ENCODE results near the gene SOX14. TPM values are rescaled to one million over a fixed set of nuclear protein-coding genes. Genes with fewer than 3 reads are reported as not detected.

The SOX14 gene
- total and polyA plus RNA-seq, 2 donors (not counting 1 experiment from before 2014, with no cell fraction given), result not detected

GRCh38 chr3:137760341-137761098 lies 3.6 kb upstream of the SOX14 start:
- Histone ChIP-seq H3K9me3 (ENCODE audit: control extremely low read depth in 1 of 3, control insufficient read depth in 2 of 3, insufficient read depth in 1 of 3, low read length in 2 of 3) (peaks cover 0 to 42% (median 0%) of the 10 kb centered on the region in 3 donors), H3K79me2 (ENCODE audit: control insufficient read depth, insufficient read depth, low read length) (no peaks in the 10 kb centered on the region), H3K36me3 (replicated peaks in 1 of 2; ENCODE audit: control extremely low read depth in 1 of 2, control insufficient read depth in 1 of 2, extremely low read depth in 1 of 2, insufficient read depth in 2 of 2, low read length in 1 of 2) (no peaks in the 10 kb centered on the region), H3K27ac (ENCODE audit: low read length in 2 of 2) (no peak overlapping the region), H3K27me3 (replicated peaks in 1 of 4; ENCODE audit: control extremely low read depth in 1 of 4, control insufficient read depth in 3 of 4, insufficient read depth in 4 of 4, low read length in 3 of 4) (peaks cover 0 to 38% (median 12%) of the 10 kb centered on the region in 4 experiments), H3K4me1 (ENCODE audit: control insufficient read depth in 2 of 2, insufficient read depth in 2 of 2, low read length in 2 of 2) (no peaks in the 10 kb centered on the region), H2AFZ (ENCODE audit: insufficient read depth, low read depth, low read length, poor library complexity, severe bottlenecking) (no peak overlapping the region), H4K20me1 (ENCODE audit: control insufficient read depth, insufficient read depth, low read length, poor library complexity, severe bottlenecking) (no peaks in the 10 kb centered on the region), H3K4me3 (ENCODE audit: control extremely low read depth in 1 of 5, extremely low read depth in 1 of 5, insufficient read depth in 1 of 5, low read depth in 2 of 5, low read length in 4 of 5) (no peak overlapping the region), H3K4me2 (replicated peaks; ENCODE audit: low read depth, low read length, poor library complexity, severe bottlenecking) (no peak overlapping the region), H3K9ac (ENCODE audit: low read length) (no peak overlapping the region)
- intact Hi-C loops (cut with micrococcal nuclease), result no loop called here
- Mint-ChIP-seq H3K27ac (no peak overlapping the region), H3K27me3 (peaks cover 57% of the 10 kb centered on the region), H3K9me3 (ENCODE audit: insufficient read depth) (peaks cover 2% of the 10 kb centered on the region), H3K4me3 (no peak overlapping the region), H3K4me1 (peaks cover 1% of the 10 kb centered on the region)
- DNase-seq (no peak), ATAC-seq (ENCODE audit: low read depth) (no peak)
- TF ChIP-seq EZH2 (IDR thresholded peaks at IDR 0.05; ENCODE audit: borderline replicate concordance, insufficient read depth, low read depth, low read length, poor library complexity, severe bottlenecking), result no peak
- TF ChIP-seq, protein P1, sequence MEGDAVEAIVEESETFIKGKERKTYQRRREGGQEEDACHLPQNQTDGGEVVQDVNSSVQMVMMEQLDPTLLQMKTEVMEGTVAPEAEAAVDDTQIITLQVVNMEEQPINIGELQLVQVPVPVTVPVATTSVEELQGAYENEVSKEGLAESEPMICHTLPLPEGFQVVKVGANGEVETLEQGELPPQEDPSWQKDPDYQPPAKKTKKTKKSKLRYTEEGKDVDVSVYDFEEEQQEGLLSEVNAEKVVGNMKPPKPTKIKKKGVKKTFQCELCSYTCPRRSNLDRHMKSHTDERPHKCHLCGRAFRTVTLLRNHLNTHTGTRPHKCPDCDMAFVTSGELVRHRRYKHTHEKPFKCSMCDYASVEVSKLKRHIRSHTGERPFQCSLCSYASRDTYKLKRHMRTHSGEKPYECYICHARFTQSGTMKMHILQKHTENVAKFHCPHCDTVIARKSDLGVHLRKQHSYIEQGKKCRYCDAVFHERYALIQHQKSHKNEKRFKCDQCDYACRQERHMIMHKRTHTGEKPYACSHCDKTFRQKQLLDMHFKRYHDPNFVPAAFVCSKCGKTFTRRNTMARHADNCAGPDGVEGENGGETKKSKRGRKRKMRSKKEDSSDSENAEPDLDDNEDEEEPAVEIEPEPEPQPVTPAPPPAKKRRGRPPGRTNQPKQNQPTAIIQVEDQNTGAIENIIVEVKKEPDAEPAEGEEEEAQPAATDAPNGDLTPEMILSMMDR (IDR thresholded peaks at IDR 0.05), result no peak
- POLR2A ChIA-PET, result no interaction called here
- WGBS (ENCODE audit: insufficient coverage), result 10% methylated on average over 23 of the region's 28 CpGs
- CTCF ChIA-PET, result no interaction called here

DNA sequence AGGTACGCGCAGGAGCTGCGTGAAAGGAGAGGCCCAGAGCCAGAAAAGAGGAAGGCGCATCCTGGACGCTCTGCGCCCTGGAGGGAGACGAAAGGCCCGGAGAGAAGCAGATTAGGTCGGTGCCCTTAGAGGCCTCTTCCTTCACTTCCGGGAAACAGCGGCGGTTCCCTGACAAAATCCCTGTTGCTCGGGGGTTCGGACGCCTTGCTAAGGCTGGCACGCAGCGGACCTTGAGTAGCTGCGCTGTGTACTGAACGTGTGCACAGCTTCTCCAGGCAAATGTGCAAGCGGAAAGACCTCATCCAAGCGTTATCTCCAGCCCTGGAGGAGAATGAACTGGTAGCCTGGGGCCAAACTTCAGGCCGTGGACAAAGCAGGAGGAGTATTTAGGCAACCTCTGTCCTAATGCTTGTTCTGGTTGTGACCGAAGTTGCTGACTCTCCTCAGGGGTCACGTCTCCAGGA lies 3.0 kb upstream of the SOX14 start:
- DNase-seq, result no peak
- H3K27me3 Mint-ChIP-seq, result peaks cover 63% of the 10 kb centered on the region
- Histone ChIP-seq H2AFZ (ENCODE audit: insufficient read depth, low read depth, low read length, poor library complexity, severe bottlenecking) (no peak overlapping the region), H3K27ac (ENCODE audit: low read length in 2 of 2) (no peak overlapping the region), H4K20me1 (ENCODE audit: control insufficient read depth, insufficient read depth, low read length, poor library complexity, severe bottlenecking) (no peaks in the 10 kb centered on the region), H3K4me2 (replicated peaks; ENCODE audit: low read depth, low read length, poor library complexity, severe bottlenecking) (no peak overlapping the region), H3K9ac (ENCODE audit: low read length) (no peak overlapping the region), H3K9me3 (ENCODE audit: control extremely low read depth in 1 of 3, control insufficient read depth in 2 of 3, insufficient read depth in 1 of 3, low read length in 2 of 3) (peaks cover 0 to 42% (median 0%) of the 10 kb centered on the region in 3 donors), H3K36me3 (replicated peaks in 1 of 2; ENCODE audit: control extremely low read depth in 1 of 2, control insufficient read depth in 1 of 2, extremely low read depth in 1 of 2, insufficient read depth in 2 of 2, low read length in 1 of 2) (no peaks in the 10 kb centered on the region), H3K27me3 (replicated peaks in 1 of 4; ENCODE audit: control extremely low read depth in 1 of 4, control insufficient read depth in 3 of 4, insufficient read depth in 4 of 4, low read length in 3 of 4) (peaks cover 0 to 43% (median 17%) of the 10 kb centered on the region in 4 experiments), H3K4me1 (ENCODE audit: control insufficient read depth in 2 of 2, insufficient read depth in 2 of 2, low read length in 2 of 2) (no peaks in the 10 kb centered on the region), H3K4me3 (ENCODE audit: control extremely low read depth in 1 of 5, extremely low read depth in 1 of 5, insufficient read depth in 1 of 5, low read depth in 2 of 5, low read length in 4 of 5) (no peak overlapping the region), H3K79me2 (ENCODE audit: control insufficient read depth, insufficient read depth, low read length) (no peaks in the 10 kb centered on the region)
- peaks cover 1% of the 10 kb centered on the region for H3K4me1 Mint-ChIP-seq
- no peak overlapping the region for H3K27ac Mint-ChIP-seq
- intact Hi-C loops (cut with micrococcal nuclease), result no loop called here
- no peak for ATAC-seq (ENCODE audit: low read depth)
- ChIA-PET CTCF (no interaction called here), POLR2A (no interaction called here)
- no peak for TF ChIP-seq EZH2 (IDR thresholded peaks at IDR 0.05; ENCODE audit: borderline replicate concordance, insufficient read depth, low read depth, low read length, poor library complexity, severe bottlenecking)
- TF ChIP-seq, protein P1 (IDR thresholded peaks at IDR 0.05), result no peak
- 7% methylated on average over 24 of the region's 24 CpGs for WGBS (ENCODE audit: insufficient coverage)
- H3K9me3 Mint-ChIP-seq (ENCODE audit: insufficient read depth), result peaks cover 2% of the 10 kb centered on the region
- no peak overlapping the region for H3K4me3 Mint-ChIP-seq
